H1 (cell line): ENCODE data around the gene NADSYN1. TPM values are rescaled to one million over a fixed set of nuclear protein-coding genes. Genes with fewer than 3 reads are reported as not detected.

ENCODE experiments used
- FOSL1 ChIP-seq: IDR thresholded peaks from 2 replicates; pipeline ENCODE4 v1.6.1; 2011; ENCODE audit warnings: mild to moderate bottlenecking, low read depth, low read length, moderate library complexity; ENCODE audit not compliant: insufficient read depth
- polyA plus RNA-seq, 7 experiments: library from polyadenylated mRNA; depleted of rRNA in 3 of 7; stranded (reverse) in 5 of 7; unstranded in 2 of 7; fragments of >200 nt in 5 of 7; fragments of 200-250 nt in 2 of 7; gene quantifications; 1 replicate in 5 of 7; 2 replicates in 1 of 7; 4 replicates in 1 of 7; pipeline versions ENCODE4 v1.2.1 to v1.2.3, GENCODE V29; 2011 to 2013; ENCODE audit warnings: missing spikeins in 2 of 7, mixed read lengths in 2 of 7
- total RNA-seq: library from RNA; stranded (reverse); fragmentation: NEBNext Ultra II Directional; extraction: Animal tissue kit (Norgen Biotek cat#: 25700); gene quantifications from 2 replicates; pipeline ENCODE4 v1.2.1, GENCODE V29; 2021
- TF ChIP-seq, protein P1 (sequence below), 3 experiments: IDR thresholded peaks; 1 replicate in 2 of 3; 2 replicates in 1 of 3; pipeline versions ENCODE4 v1.5.1 to v1.6.1; 2011; ENCODE audit warnings: low read length in 3 of 3, mild to moderate bottlenecking in 3 of 3, inconsistent platforms in 2 of 3, low read depth in 1 of 3, moderate library complexity in 1 of 3; ENCODE audit not compliant: insufficient read depth in 1 of 3; ENCODE audit errors: control extremely low read depth in 1 of 3

The NADSYN1 gene
- total and polyA plus RNA-seq, 2 of the 8 experiments (the other 6 are each of a cell fraction or from before 2014, with no cell fraction given), result 38.3 to 38.6 TPM

DNA sequence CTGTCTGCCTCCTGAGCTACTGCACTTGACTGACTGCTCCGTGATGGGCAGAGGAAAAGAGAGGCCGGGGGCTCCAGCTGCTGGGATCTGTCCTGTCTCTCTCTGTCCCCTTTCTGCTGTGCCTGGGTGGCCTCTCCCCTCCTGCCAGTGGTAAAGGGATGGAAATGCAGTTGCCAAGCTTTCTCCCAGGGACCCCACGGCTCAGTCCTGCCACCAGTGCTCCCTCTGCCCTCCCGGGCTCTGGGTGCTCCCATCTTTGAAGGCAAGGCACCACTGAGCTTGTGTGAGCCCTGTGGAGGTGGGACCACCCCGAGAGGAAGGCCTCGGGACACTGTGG is 32.0 kb downstream of the NADSYN1 start (continued):
- TF ChIP-seq, protein P1, sequence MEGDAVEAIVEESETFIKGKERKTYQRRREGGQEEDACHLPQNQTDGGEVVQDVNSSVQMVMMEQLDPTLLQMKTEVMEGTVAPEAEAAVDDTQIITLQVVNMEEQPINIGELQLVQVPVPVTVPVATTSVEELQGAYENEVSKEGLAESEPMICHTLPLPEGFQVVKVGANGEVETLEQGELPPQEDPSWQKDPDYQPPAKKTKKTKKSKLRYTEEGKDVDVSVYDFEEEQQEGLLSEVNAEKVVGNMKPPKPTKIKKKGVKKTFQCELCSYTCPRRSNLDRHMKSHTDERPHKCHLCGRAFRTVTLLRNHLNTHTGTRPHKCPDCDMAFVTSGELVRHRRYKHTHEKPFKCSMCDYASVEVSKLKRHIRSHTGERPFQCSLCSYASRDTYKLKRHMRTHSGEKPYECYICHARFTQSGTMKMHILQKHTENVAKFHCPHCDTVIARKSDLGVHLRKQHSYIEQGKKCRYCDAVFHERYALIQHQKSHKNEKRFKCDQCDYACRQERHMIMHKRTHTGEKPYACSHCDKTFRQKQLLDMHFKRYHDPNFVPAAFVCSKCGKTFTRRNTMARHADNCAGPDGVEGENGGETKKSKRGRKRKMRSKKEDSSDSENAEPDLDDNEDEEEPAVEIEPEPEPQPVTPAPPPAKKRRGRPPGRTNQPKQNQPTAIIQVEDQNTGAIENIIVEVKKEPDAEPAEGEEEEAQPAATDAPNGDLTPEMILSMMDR (IDR thresholded peaks at IDR 0.05; ENCODE audit: control extremely low read depth in 1 of 3, insufficient read depth in 1 of 3, low read depth in 1 of 3, low read length in 3 of 3), result no peak
- no peak for TF ChIP-seq FOSL1
